SK-N-SH (cell line): ENCODE results near the gene RNASE2. TPM values are rescaled to one million over a fixed set of nuclear protein-coding genes. Genes with fewer than 3 reads are reported as not detected.

Source experiments
- CTCF ChIA-PET: fragments of 300-600, 350-600 bp; formaldehyde crosslinking; extraction: SDS; loops from one replicate; lab custom pipeline; 2021; lab: Yijun Ruan, JAX
- POLR2A ChIA-PET: fragments of 350-600 bp; sonication (Branson Sonifier 250); formaldehyde crosslinking; extraction: SDS; loops from one replicate; lab custom pipeline; 2020; ENCODE audit warnings: antibody characterized with exemption, inconsistent platforms; lab: Yijun Ruan, JAX
- DNase-seq: peaks from one replicate; pipeline ENCODE4 v3.0.0; 2012
- H2AFZ ChIP-seq: fragments of 200-600 bp; sonication (generic); 2 replicates; pipeline ENCODE4 v1.8.1; 2016; ENCODE audit warnings: antibody characterized with exemption, mild to moderate bottlenecking, low read depth
- H3F3A ChIP-seq: fragments of 200-600 bp; sonication (generic); replicated peaks from 2 replicates; pipeline ENCODE3; 2016; ENCODE audit warnings: antibody characterized with exemption, mild to moderate bottlenecking; ENCODE audit not compliant: insufficient read depth
- H3K27ac ChIP-seq, 2 experiments: fragments of 200-500 bp in 1 of 2; fragments of 200-600 bp in 1 of 2; sonication (Bioruptor generic) in 1 of 2; sonication (generic), shearing (Covaris generic) in 1 of 2; 2 replicates each; pipeline versions ENCODE4 v1.5.1 to v1.6.1; 2014 to 2016; ENCODE audit warnings: low read depth in 2 of 2, inconsistent platforms in 1 of 2, low read length in 1 of 2, mild to moderate bottlenecking in 1 of 2, mixed read lengths in 1 of 2
- H3K27me3 ChIP-seq: fragments of 200-600 bp; sonication (generic), shearing (Covaris generic); 2 replicates; pipeline ENCODE4 v1.6.1; 2016; ENCODE audit warnings: mixed run types; ENCODE audit not compliant: insufficient read depth
- H3K36me3 ChIP-seq, 2 experiments: fragments of 200-500 bp in 1 of 2; fragments of 200-600 bp in 1 of 2; sonication (Bioruptor generic) in 1 of 2; sonication (generic) in 1 of 2; replicated peaks in 1 of 2; 2 replicates each; pipeline versions ENCODE3 to v1.5.1; 2014 to 2016; ENCODE audit warnings: low read length in 1 of 2, mild to moderate bottlenecking in 1 of 2; ENCODE audit not compliant: insufficient read depth in 2 of 2, control insufficient read depth in 1 of 2
- H3K4me1 ChIP-seq, 2 experiments: fragments of 200-500 bp in 1 of 2; fragments of 200-600 bp in 1 of 2; sonication (Bioruptor generic) in 1 of 2; sonication (generic), shearing (Covaris generic) in 1 of 2; 2 replicates each; pipeline versions ENCODE4 v1.5.1 to v1.6.1; 2014 to 2016; ENCODE audit warnings: low read depth in 1 of 2, low read length in 1 of 2, mixed run types in 1 of 2; ENCODE audit not compliant: insufficient read depth in 2 of 2, control insufficient read depth in 1 of 2
- H3K4me2 ChIP-seq: fragments of 200-600 bp; sonication (generic), shearing (Covaris generic); 2 replicates; pipeline ENCODE4 v1.6.1; 2017; ENCODE audit warnings: mixed run types
- H3K4me3 ChIP-seq, 2 experiments: fragments of 200-500 bp in 1 of 2; fragments of 200-600 bp in 1 of 2; sonication (Bioruptor generic) in 1 of 2; sonication (generic), shearing (Covaris generic) in 1 of 2; 2 replicates each; pipeline versions ENCODE4 v1.5.1 to v1.8.1; 2014 to 2016; ENCODE audit warnings: low read depth in 2 of 2, inconsistent platforms in 1 of 2, low read length in 1 of 2, mild to moderate bottlenecking in 1 of 2, mixed read lengths in 1 of 2, moderate library complexity in 1 of 2
- H3K79me2 ChIP-seq: fragments of 200-600 bp; sonication (generic); 2 replicates; pipeline ENCODE4 v1.8.1; 2017; ENCODE audit warnings: mild to moderate bottlenecking; ENCODE audit not compliant: insufficient read depth
- H3K9ac ChIP-seq: fragments of 200-600 bp; sonication (generic); 2 replicates; pipeline ENCODE4 v1.6.1; 2017; ENCODE audit warnings: mixed run types
- H3K9me2 ChIP-seq: fragments of 200-600 bp; sonication (generic); 2 replicates; pipeline ENCODE4 v1.6.1; 2017; ENCODE audit warnings: mixed run types
- H3K9me3 ChIP-seq: fragments of 200-600 bp; sonication (generic); 2 replicates; pipeline ENCODE4 v1.6.1; 2017; ENCODE audit warnings: mixed run types, mild to moderate bottlenecking, moderate library complexity
- H4K20me1 ChIP-seq: fragments of 200-600 bp; sonication (generic); 2 replicates; pipeline ENCODE4 v1.6.1; 2017; ENCODE audit warnings: mild to moderate bottlenecking, mixed run types; ENCODE audit not compliant: insufficient read depth
- ELF1 ChIP-seq: IDR thresholded peaks from 2 replicates; pipeline ENCODE4 v1.4.0; 2012
- EP300 ChIP-seq, 2 experiments: IDR thresholded peaks; 2 replicates each; pipeline versions ENCODE4 v1.4.0 to v1.6.1; 2012; ENCODE audit warnings: borderline replicate concordance in 1 of 2, low read depth in 1 of 2, low read length in 1 of 2
- FOSL2 ChIP-seq: IDR thresholded peaks from 2 replicates; pipeline ENCODE4 v1.4.0; 2012; ENCODE audit warnings: low read depth, mild to moderate bottlenecking, moderate library complexity, borderline replicate concordance
- FOXJ3 ChIP-seq: sonication (generic); formaldehyde crosslinking; IDR thresholded peaks from 2 replicates; pipeline ENCODE4 v1.5.1; 2020; ENCODE audit warnings: mild to moderate bottlenecking, missing genetic modification reagents
- GABPA ChIP-seq: IDR thresholded peaks from 2 replicates; pipeline ENCODE4 v1.4.0; 2012; ENCODE audit warnings: low read depth, mild to moderate bottlenecking
- JUND ChIP-seq: IDR thresholded peaks from 2 replicates; pipeline ENCODE4 v1.4.0; 2012
- MEF2A ChIP-seq: IDR thresholded peaks from 2 replicates; pipeline ENCODE4 v1.4.0; 2012; ENCODE audit warnings: low read depth, borderline replicate concordance
- MXI1 ChIP-seq: IDR thresholded peaks from 2 replicates; pipeline ENCODE4 v1.6.1; 2012; ENCODE audit warnings: mild to moderate bottlenecking, low read depth, low read length, improper control_type of control experiment
- NFIC ChIP-seq: IDR thresholded peaks from 2 replicates; pipeline ENCODE4 v1.4.0; 2012; ENCODE audit warnings: borderline replicate concordance
- POLR2AphosphoS5 ChIP-seq: IDR thresholded peaks from 2 replicates; pipeline ENCODE4 v1.6.1; 2012; ENCODE audit warnings: low read depth, low read length
- RAD21 ChIP-seq: IDR thresholded peaks from 2 replicates; pipeline ENCODE4 v1.6.1; 2012; ENCODE audit warnings: mild to moderate bottlenecking, low read length
- SMC3 ChIP-seq: IDR thresholded peaks from 2 replicates; pipeline ENCODE4 v1.6.1; 2012; ENCODE audit warnings: low read depth, low read length, improper control_type of control experiment
- TAF1 ChIP-seq: IDR thresholded peaks from 2 replicates; pipeline ENCODE4 v1.6.1; 2012; ENCODE audit warnings: low read depth, mild to moderate bottlenecking, low read length, moderate library complexity, borderline replicate concordance
- TCF12 ChIP-seq: IDR thresholded peaks from 2 replicates; pipeline ENCODE4 v1.4.0; 2012
- YY1 ChIP-seq: IDR thresholded peaks from 2 replicates; pipeline ENCODE4 v1.4.0; 2012; ENCODE audit warnings: low read depth, mild to moderate bottlenecking
- WGBS: methylation state at CpG from one replicate; pipeline ENCODE4 v1.1.6; 2017; ENCODE audit warnings: low lambda C conversion rate; 5-methylcytosine and 5-hydroxymethylcytosine counted together
- polyA plus RNA-seq, 3 experiments: library from polyadenylated mRNA; depleted of rRNA; stranded (reverse); fragments of >200 nt; gene quantifications; 2 replicates each; pipeline ENCODE4 v1.2.3, GENCODE V29; 2012
- TF ChIP-seq, protein P1 (sequence below): IDR thresholded peaks from 2 replicates; pipeline ENCODE4 v1.6.1; 2012; ENCODE audit warnings: mild to moderate bottlenecking, low read depth, low read length, moderate library complexity
- TF ChIP-seq, protein P2 (sequence below): IDR thresholded peaks from 2 replicates; pipeline ENCODE4; 2012
- TF ChIP-seq, protein P3 (sequence below): IDR thresholded peaks from 2 replicates; pipeline ENCODE4 v1.4.0; 2012; ENCODE audit warnings: low read depth
- TF ChIP-seq, protein P4 (sequence below): IDR thresholded peaks from 2 replicates; pipeline ENCODE4 v1.4.0; 2012; ENCODE audit warnings: low read depth, borderline replicate concordance
- TF ChIP-seq, protein P5 (sequence below): fragments of 150-350 bp; IDR thresholded peaks from 2 replicates; pipeline ENCODE4 v1.6.1; 2017; ENCODE audit warnings: antibody characterized with exemption, low read length, low read depth, borderline replicate concordance

The RNASE2 gene
- polyA plus RNA-seq, 1 of the 3 experiments (the other 2 are of a cell fraction), result not detected

DNA sequence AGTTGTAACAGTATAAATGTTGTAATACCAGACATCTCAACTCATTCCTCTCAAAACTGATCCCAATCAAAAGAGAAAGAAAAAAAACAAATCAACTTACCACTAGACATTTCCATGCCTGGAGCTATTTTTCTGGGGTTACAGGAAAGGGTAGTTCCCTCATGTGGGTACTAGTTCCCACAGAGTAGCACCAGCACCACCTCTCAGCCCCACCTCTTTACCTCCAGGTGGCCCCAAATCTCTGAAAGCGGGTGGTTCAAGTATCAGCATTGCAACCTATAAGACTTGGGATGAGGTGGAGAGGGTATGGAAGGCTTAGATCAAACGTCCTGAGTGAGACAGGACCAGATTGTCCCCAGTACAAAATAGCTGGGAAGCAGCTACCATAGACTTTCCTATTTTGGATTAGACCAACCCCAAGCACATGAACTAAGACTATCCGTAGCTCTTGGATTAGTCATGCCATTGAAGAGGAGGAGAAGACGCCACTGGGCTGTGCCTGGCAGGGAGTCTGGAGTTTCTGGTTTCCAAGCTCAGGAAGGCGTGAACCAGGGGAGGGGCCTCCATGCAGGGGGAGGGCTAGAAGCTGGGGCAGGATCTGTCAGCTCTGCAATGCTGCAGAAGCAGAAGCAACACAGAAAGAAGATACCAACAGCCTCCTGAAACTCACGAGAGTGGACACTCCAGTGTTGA is 43.5 kb downstream of the RNASE2 start, which contains the start of gene SLC39A2:
SLC39A2 (plus strand) TSS at position 620 of the 693 bp plus-strand sequence. CDS start 154 bp downstream, outside the sequence.
- 62% methylated on average over 6 of the region's 6 CpGs for WGBS
- H3K9me3 ChIP-seq, result no peaks in the 10 kb centered on the region
- H3F3A ChIP-seq, result peaks cover 9% of the 10 kb centered on the region
- no peaks in the 10 kb centered on the region for H4K20me1 ChIP-seq
- no peaks in the 10 kb centered on the region; a peak in 1 of 4 replicates for H3K4me1 ChIP-seq
- no peak within 1 kb of the TSS for H3K4me3 ChIP-seq
- TF ChIP-seq, protein P1, sequence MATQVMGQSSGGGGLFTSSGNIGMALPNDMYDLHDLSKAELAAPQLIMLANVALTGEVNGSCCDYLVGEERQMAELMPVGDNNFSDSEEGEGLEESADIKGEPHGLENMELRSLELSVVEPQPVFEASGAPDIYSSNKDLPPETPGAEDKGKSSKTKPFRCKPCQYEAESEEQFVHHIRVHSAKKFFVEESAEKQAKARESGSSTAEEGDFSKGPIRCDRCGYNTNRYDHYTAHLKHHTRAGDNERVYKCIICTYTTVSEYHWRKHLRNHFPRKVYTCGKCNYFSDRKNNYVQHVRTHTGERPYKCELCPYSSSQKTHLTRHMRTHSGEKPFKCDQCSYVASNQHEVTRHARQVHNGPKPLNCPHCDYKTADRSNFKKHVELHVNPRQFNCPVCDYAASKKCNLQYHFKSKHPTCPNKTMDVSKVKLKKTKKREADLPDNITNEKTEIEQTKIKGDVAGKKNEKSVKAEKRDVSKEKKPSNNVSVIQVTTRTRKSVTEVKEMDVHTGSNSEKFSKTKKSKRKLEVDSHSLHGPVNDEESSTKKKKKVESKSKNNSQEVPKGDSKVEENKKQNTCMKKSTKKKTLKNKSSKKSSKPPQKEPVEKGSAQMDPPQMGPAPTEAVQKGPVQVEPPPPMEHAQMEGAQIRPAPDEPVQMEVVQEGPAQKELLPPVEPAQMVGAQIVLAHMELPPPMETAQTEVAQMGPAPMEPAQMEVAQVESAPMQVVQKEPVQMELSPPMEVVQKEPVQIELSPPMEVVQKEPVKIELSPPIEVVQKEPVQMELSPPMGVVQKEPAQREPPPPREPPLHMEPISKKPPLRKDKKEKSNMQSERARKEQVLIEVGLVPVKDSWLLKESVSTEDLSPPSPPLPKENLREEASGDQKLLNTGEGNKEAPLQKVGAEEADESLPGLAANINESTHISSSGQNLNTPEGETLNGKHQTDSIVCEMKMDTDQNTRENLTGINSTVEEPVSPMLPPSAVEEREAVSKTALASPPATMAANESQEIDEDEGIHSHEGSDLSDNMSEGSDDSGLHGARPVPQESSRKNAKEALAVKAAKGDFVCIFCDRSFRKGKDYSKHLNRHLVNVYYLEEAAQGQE, result no peak
- TF ChIP-seq YY1 (no peak), RAD21 (no peak), TCF12 (no peak), JUND (no peak), EP300 (IDR thresholded peaks at IDR 0.05; ENCODE audit: borderline replicate concordance in 1 of 2, low read depth in 1 of 2, low read length in 1 of 2) (no peak)
- peaks cover 13 to 37% of the 10 kb centered on the region in 2 experiments for H3K36me3 ChIP-seq
- no peaks in the 10 kb centered on the region for H3K27me3 ChIP-seq
- no peak within 1 kb of the TSS for H2AFZ ChIP-seq
- CTCF ChIA-PET, result interaction anchor here (0.9 to 8.8 kb wide), 9 partner anchors 12 to 108 kb away, joined by 3 to 54 read pairs (median 8); no protein-coding TSS in a partner anchor
- H3K79me2 ChIP-seq, result no peaks in the 10 kb centered on the region
- H3K4me2 ChIP-seq, result no peak within 1 kb of the TSS
- DNase-seq, result no peak
- no peak within 1 kb of the TSS for H3K9ac ChIP-seq
- no peak within 1 kb of the TSS for H3K27ac ChIP-seq
- no peaks in the 10 kb centered on the region for H3K9me2 ChIP-seq
- POLR2A ChIA-PET, result no interaction called here

DNA sequence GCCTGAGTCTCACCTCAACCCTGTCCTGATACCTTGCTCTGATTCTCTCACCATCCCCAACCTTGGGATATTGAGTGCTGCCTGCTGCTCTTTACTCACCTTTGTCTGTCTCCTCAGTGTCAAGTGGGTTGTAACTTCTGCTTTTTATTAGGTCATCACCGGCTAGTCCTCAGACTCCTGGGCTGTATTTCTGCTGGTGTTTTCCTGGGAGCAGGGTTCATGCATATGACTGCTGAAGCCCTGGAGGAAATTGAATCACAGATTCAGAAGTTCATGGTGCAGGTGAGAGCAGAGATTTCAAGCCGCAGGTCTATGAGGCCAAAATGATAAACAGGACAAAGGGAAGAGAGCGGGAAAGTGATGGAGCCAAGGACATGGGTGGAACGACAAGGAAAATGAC is 44.3 kb downstream of the RNASE2 start:
- ChIA-PET POLR2A (no interaction called here), CTCF (interaction anchor here (1.0 to 8.8 kb wide), 7 partner anchors 15 to 105 kb away, joined by 3 to 83 read pairs (median 23); no protein-coding TSS in a partner anchor)
- no peak for TF ChIP-seq GABPA
- TF ChIP-seq JUND, result no peak
- no peak for TF ChIP-seq EP300 (IDR thresholded peaks at IDR 0.05; ENCODE audit: borderline replicate concordance in 1 of 2, low read depth in 1 of 2, low read length in 1 of 2)
- TF ChIP-seq NFIC, result no peak
- TF ChIP-seq, protein P2, sequence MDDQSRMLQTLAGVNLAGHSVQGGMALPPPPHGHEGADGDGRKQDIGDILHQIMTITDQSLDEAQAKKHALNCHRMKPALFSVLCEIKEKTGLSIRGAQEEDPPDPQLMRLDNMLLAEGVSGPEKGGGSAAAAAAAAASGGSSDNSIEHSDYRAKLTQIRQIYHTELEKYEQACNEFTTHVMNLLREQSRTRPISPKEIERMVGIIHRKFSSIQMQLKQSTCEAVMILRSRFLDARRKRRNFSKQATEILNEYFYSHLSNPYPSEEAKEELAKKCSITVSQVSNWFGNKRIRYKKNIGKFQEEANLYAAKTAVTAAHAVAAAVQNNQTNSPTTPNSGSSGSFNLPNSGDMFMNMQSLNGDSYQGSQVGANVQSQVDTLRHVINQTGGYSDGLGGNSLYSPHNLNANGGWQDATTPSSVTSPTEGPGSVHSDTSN, result no peak
- TF ChIP-seq FOSL2, result no peak
- TF ChIP-seq TCF12, result no peak
- no peak for TF ChIP-seq MXI1
- TF ChIP-seq FOXJ3 (CRISPR knock-in tag), result no peak
- TF ChIP-seq, protein P3, sequence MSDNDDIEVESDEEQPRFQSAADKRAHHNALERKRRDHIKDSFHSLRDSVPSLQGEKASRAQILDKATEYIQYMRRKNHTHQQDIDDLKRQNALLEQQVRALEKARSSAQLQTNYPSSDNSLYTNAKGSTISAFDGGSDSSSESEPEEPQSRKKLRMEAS, result no peak
- no peak for TF ChIP-seq POLR2AphosphoS5
- TF ChIP-seq, protein P4, sequence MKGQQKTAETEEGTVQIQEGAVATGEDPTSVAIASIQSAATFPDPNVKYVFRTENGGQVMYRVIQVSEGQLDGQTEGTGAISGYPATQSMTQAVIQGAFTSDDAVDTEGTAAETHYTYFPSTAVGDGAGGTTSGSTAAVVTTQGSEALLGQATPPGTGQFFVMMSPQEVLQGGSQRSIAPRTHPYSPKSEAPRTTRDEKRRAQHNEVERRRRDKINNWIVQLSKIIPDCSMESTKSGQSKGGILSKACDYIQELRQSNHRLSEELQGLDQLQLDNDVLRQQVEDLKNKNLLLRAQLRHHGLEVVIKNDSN, result no peak
- no peak for TF ChIP-seq TAF1
- TF ChIP-seq, protein P5, sequence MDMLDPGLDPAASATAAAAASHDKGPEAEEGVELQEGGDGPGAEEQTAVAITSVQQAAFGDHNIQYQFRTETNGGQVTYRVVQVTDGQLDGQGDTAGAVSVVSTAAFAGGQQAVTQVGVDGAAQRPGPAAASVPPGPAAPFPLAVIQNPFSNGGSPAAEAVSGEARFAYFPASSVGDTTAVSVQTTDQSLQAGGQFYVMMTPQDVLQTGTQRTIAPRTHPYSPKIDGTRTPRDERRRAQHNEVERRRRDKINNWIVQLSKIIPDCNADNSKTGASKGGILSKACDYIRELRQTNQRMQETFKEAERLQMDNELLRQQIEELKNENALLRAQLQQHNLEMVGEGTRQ, result no peak
- no peak for TF ChIP-seq ELF1
- TF ChIP-seq SMC3, result no peak
- TF ChIP-seq MEF2A, result no peak

More for the DNA sequence above, 44.3 kb downstream of the RNASE2 start:
- H3K79me2 ChIP-seq, result no peaks in the 10 kb centered on the region
- peaks cover 9% of the 10 kb centered on the region for H3F3A ChIP-seq
- no peak overlapping the region for H3K4me3 ChIP-seq
- peaks cover 5 to 30% of the 10 kb centered on the region in 2 experiments for H3K36me3 ChIP-seq
- no peak overlapping the region for H3K4me2 ChIP-seq
- H2AFZ ChIP-seq, result no peak overlapping the region
- no peaks in the 10 kb centered on the region for H3K9me2 ChIP-seq
- H4K20me1 ChIP-seq, result no peaks in the 10 kb centered on the region
- 71% methylated on average over 4 of the region's 4 CpGs for WGBS
- no peaks in the 10 kb centered on the region for H3K27me3 ChIP-seq
- no peaks in the 10 kb centered on the region for H3K9me3 ChIP-seq
- no peaks in the 10 kb centered on the region; a peak in 1 of 4 replicates for H3K4me1 ChIP-seq
- H3K27ac ChIP-seq, result no peak overlapping the region
- no peak overlapping the region for H3K9ac ChIP-seq
- DNase-seq, result no peak
